HTERT RPE-1 (cell line): ENCODE results near the gene UPK3B.
"Not testable (repeated sequence)": the region's sequence is repeated elsewhere in the genome, so short reads cannot be mapped to it uniquely, and the experiment has no call there.

Source experiments
- in situ Hi-C: fragments of 300-500 bp; cut with MboI; formaldehyde crosslinking; loops from 4 replicates; pipeline ENCODE4 v1.14.3; 2020; ENCODE audit warnings: low sequenced_read_pairs

UPK3B gene

GRCh38 chr7:76512941-76513816 is 2.8 kb downstream of the UPK3B start:
- in situ Hi-C loops, result no loop called here

- in situ Hi-C loops, result no loop called here
Measured at GRCh38 chr7:76513817-76514799, 3.8 kb downstream of the UPK3B start.

DNA sequence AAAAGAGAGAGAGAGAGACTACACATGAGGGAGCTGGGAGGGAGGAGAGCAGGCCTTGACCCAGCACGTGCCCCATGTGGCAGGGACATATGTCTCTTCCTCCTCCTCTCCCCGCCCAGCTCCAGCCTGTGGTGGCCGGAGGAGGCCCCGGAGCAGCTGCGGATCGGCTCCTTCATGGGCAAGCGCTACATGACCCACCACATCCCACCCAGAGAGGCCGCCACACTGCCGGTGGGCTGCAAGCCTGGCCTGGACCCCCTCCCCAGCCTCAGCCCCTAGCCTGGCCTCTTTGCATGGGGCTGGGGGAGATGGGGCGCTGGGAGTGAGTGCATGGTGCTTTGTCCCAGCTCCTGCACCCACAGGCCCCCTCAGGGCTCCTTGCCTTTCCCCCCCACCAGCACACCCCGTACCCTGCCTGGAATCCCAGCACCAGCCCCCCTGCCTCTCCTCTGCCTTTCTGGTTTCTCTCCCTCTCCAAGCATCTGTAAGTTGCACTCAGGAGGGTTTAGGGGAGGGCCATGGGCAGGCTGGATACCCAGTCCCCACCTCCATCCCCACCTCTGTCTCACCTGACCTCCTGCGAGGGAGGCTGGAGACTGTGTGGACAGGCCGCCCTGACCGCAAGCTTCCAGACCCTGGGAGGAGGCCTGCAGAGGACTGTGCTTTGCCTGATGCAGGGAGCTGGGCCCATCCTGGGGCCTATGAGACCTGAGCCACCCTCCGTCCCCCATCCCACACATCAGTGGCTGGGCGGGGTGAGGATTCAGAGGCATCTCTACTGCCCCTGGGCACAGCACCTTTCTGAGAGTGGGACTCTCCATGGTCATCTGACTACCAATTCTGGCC is 4.8 kb downstream of the UPK3B start:
- in situ Hi-C loops, result no loop called here

GRCh38 chr7:76515999-76516443 is 5.7 kb downstream of the UPK3B start:
- in situ Hi-C loops, result no loop called here

GRCh38 chr7:76516932-76517331 is 6.6 kb downstream of the UPK3B start:
- in situ Hi-C loops, result not testable (repeated sequence)

- in situ Hi-C loops, result not testable (repeated sequence)
Measured at GRCh38 chr7:76526183-76526582, 15.8 kb downstream of the UPK3B start.

- in situ Hi-C loops, result not testable (repeated sequence)
Measured at GRCh38 chr7:76531643-76532042, 21.3 kb downstream of the UPK3B start.

DNA sequence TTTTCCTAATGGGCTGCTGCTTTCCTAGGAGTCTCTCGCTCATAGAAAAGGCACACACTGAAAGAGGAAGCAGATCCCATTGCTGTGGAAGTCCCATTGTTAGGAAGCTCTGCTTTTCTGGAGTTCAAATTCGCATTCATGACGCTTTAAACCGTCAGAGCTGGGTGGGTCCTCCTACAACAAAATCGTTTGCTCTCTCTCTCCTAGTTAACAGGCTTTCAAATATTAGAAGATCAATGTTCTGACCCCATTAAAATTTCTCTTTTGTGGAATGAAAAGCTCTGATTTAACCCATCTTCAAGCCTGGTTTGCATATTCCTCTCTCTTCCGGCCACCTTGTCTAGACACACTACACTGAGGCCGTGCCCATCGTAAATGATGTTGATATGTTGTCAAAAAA is 32.8 kb downstream of the UPK3B start, which contains the start of gene SPDYE16:
Gene SPDYE16, minus strand, starts transcription at position 101 of the 400 bp plus-strand sequence. CDS start 1,838 bp downstream, outside the sequence.
- in situ Hi-C loops, result not testable (repeated sequence)

DNA sequence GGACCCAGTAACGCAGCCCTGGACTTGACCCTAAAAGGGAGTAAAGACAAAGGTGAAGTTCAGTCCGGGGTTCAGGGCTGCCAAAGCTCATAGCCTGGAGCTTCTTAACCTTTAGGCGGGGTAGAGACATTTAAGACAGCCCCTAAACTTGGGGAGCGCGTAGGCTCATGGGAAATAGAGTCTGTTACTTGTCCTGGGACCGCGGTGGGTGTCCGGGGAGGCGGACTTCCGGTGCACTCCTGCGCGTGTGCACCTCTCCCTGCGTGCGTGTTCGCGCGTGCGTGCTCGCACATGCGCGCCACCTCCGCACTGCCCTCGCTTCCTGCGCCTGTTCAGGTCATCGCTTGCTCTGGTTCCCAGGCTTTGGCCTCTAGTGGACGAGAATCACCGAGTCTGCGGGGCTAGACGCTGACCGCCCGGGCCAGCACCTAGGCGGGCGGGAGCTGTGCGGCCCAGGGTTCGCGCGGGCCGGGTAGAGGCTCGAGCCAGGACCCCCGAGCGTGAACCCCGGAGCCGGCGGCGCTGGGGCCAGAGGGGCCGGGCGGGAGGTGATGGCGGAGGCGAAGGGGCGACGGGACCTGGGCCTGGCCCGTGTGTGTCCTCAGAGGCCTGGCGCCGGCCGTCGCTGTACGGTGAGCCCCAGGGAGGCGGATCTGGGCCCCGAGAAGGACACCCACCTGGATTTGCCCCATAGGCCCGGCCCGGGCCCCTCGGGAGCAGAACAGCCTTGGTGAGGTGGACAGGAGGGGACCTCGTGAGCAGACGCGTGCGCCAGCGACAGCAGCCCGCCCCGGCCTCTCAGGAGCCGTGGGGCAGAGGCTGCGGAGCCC is 38.9 kb downstream of the UPK3B start:
- in situ Hi-C loops, result not testable (repeated sequence)

- in situ Hi-C loops, result not testable (repeated sequence)
Measured at GRCh38 chr7:76549855-76550248, 39.5 kb downstream of the UPK3B start.

- in situ Hi-C loops, result not testable (repeated sequence)
Measured at GRCh38 chr7:76551992-76552391, 41.6 kb downstream of the UPK3B start.

- in situ Hi-C loops, result not testable (repeated sequence)
Measured at GRCh38 chr7:76559685-76560084, 49.3 kb downstream of the UPK3B start.

DNA sequence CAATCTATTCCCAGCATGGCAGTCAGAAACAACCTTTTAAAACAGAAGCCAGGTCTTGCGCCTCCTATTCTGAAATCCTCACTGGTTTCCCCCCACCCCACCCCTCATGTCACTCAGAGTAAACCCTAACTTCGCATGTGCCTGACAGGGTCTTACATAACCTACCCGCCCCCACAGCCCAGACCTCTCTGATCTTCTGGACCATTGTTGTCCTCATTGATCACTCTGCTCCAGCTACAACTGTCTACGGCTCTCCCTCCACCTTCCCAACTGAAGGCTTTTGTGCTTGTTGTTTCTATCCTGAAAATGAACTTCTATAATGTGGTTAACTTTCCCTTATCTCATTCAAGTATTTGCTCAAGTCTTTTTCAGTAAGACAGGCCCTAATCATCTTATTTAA is 49.8 kb downstream of the UPK3B start:
- in situ Hi-C loops, result not testable (repeated sequence)

- in situ Hi-C loops, result not testable (repeated sequence)
Measured at GRCh38 chr7:76561342-76561741, 51.0 kb downstream of the UPK3B start.

DNA sequence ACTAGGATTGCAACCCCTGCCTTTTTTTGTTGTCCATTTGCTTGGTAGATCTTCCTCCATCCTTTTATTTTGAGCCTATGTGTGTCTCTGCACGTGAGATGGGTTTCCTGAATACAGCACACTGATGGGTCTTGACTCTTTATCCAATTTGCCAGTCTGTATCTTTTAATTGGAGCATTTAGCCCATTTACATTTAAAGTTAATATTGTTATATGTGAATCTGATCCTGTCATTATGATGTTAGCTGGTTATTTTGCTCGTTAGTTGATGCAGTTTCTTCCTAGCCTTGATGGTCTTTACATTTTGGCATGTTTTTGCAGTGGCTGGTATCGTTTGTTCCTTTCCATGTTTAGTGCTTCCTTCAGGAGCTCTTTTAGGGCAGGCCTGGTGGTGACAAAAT is 54.6 kb downstream of the UPK3B start:
- in situ Hi-C loops, result not testable (repeated sequence)
